ENCODE results near the gene TRAF3. TPM values are rescaled to one million over a fixed set of nuclear protein-coding genes. Genes with fewer than 3 reads are reported as not detected.

The TRAF3 gene
- total RNA-seq, 5 donors from 2014 or later (not counting 1 experiment from before 2014, with no cell fraction given): 29.6 to 46.1 (median 35.7) TPM

DNA sequence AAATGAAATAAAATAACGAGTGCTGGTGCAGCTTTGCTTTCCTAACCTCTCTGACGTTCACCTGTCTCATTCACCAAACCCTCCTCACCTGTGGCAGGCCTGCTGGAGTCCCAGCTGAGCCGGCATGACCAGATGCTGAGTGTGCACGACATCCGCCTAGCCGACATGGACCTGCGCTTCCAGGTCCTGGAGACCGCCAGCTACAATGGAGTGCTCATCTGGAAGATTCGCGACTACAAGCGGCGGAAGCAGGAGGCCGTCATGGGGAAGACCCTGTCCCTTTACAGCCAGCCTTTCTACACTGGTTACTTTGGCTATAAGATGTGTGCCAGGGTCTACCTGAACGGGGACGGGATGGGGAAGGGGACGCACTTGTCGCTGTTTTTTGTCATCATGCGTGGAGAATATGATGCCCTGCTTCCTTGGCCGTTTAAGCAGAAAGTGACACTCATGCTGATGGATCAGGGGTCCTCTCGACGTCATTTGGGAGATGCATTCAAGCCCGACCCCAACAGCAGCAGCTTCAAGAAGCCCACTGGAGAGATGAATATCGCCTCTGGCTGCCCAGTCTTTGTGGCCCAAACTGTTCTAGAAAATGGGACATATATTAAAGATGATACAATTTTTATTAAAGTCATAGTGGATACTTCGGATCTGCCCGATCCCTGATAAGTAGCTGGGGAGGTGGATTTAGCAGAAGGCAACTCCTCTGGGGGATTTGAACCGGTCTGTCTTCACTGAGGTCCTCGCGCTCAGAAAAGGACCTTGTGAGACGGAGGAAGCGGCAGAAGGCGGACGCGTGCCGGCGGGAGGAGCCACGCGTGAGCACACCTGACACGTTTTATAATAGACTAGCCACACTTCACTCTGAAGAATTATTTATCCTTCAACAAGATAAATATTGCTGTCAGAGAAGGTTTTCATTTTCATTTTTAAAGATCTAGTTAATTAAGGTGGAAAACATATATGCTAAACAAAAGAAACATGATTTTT, 128.2 kb downstream of the TRAF3 start:
- Mint-ChIP-seq H3K9me3 (no peaks in the 10 kb centered on the region), H3K27me3 (no peaks in the 10 kb centered on the region), H3K36me3 (peaks cover 31% of the 10 kb centered on the region), H3K4me3 (no peak overlapping the region), H3K4me1 (peaks cover 10 to 23% (median 12%) of the 10 kb centered on the region in 3 donors), H3K27ac (peak overlapping the region in 1 of 2 donors; percentile 65)
- WGBS (ENCODE audit: insufficient coverage): 96% methylated on average over 23 of the region's 38 CpGs
- POLR2A ChIA-PET: no interaction called here
- DNase-seq (no peak), ATAC-seq (replicated peaks in 1 of 4) (no peak)
- Histone ChIP-seq H3K27me3 (replicated peaks in 1 of 2; ENCODE audit: control insufficient read depth in 2 of 2, extremely low read depth in 1 of 2, insufficient read depth in 2 of 2, low read length in 1 of 2) (no peaks in the 10 kb centered on the region), H3K4me3 (ENCODE audit: control insufficient read depth in 1 of 2, extremely low read depth in 1 of 2, low read length in 1 of 2) (no peak overlapping the region), H3K4me1 (ENCODE audit: control insufficient read depth in 1 of 2, extremely low read depth in 1 of 2, insufficient read depth in 2 of 2, low read length in 2 of 2) (peaks cover 6 to 19% of the 10 kb centered on the region in 2 experiments), H3K27ac (ENCODE audit: low read length) (no peak overlapping the region), H3K36me3 (ENCODE audit: control insufficient read depth in 2 of 2, extremely low read depth in 1 of 2, insufficient read depth in 1 of 2, low read length in 1 of 2) (peaks cover 27 to 52% of the 10 kb centered on the region in 2 donors), H3K9me3 (no peaks in the 10 kb centered on the region)
- CTCF ChIA-PET: interaction anchor here in 1 of 2 donors (0.7 kb wide), 1 partner anchor 414 kb away, joined by 5 read pairs; no protein-coding TSS in a partner anchor

DNA sequence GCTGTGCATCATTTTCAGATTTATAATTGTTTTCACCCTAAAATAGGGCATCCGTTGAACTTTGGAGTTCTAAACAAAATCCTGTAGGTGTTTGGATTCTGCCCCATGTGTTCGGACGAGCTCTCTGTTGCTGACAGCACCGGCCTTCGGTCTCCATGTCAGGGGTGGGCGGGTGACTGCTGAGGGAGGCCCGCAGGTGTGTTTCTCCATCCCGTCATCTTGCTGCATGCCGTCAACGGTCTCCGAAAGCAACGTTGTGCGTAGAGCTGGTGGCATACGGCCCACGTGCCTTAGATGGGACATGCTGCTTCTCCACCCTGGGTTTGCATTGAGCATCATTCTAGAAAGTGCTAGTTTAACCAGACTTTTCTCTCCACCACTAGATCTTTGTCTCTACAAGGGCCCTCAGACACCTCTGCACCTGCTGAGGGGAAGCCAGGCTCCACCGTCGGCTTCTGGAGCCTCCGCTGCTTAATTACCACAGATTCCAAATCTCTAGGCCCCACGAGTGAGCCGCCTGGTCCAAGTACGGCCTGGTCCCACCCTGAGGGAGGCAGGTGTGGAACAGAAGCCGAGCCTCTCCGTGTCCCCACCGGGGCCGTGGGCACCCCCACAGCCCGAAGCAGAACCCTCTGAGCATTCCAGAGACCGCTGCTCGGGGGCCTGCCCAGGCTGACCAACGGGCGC, 129.5 kb downstream of the TRAF3 start:
- WGBS (ENCODE audit: insufficient coverage): 97% methylated on average over 30 of the region's 30 CpGs
- Mint-ChIP-seq H3K4me3 (no peak overlapping the region), H3K27ac (no peak overlapping the region), H3K27me3 (no peaks in the 10 kb centered on the region), H3K9me3 (no peaks in the 10 kb centered on the region), H3K36me3 (peaks cover 37% of the 10 kb centered on the region), H3K4me1 (peaks cover 0 to 11% (median 0%) of the 10 kb centered on the region in 3 donors)
- peaks cover 26 to 54% of the 10 kb centered on the region in 2 donors for H3K36me3 ChIP-seq (ENCODE audit: control insufficient read depth in 2 of 2, extremely low read depth in 1 of 2, insufficient read depth in 1 of 2, low read length in 1 of 2)
- H3K9me3 ChIP-seq: no peaks in the 10 kb centered on the region
- POLR2A ChIA-PET: no interaction called here
- no peak for ATAC-seq (replicated peaks in 1 of 4)
- no peak for DNase-seq
- peaks cover 0 to 7% of the 10 kb centered on the region in 2 experiments for H3K4me1 ChIP-seq (ENCODE audit: control insufficient read depth in 1 of 2, extremely low read depth in 1 of 2, insufficient read depth in 2 of 2, low read length in 2 of 2)
- CTCF ChIA-PET: no interaction called here
- no peaks in the 10 kb centered on the region for H3K27me3 ChIP-seq (replicated peaks in 1 of 2; ENCODE audit: control insufficient read depth in 2 of 2, extremely low read depth in 1 of 2, insufficient read depth in 2 of 2, low read length in 1 of 2)
- H3K4me3 ChIP-seq (ENCODE audit: control insufficient read depth in 1 of 2, extremely low read depth in 1 of 2, low read length in 1 of 2): no peak overlapping the region
- H3K27ac ChIP-seq (ENCODE audit: low read length): no peak overlapping the region

GRCh38 chr14:102907303-102907844, 130.1 kb downstream of the TRAF3 start:
- Mint-ChIP-seq H3K4me3 (no peak overlapping the region), H3K36me3 (peaks cover 37% of the 10 kb centered on the region), H3K4me1 (peaks cover 0 to 8% (median 0%) of the 10 kb centered on the region in 3 donors), H3K27ac (no peak overlapping the region), H3K9me3 (no peaks in the 10 kb centered on the region), H3K27me3 (no peaks in the 10 kb centered on the region)
- no peak overlapping the region for H3K27ac ChIP-seq (ENCODE audit: low read length)
- ATAC-seq (replicated peaks in 1 of 4) (no peak), DNase-seq (peak in 1 of 35 experiments; percentile 17)
- peaks cover 27 to 50% of the 10 kb centered on the region in 2 donors for H3K36me3 ChIP-seq (ENCODE audit: control insufficient read depth in 2 of 2, extremely low read depth in 1 of 2, insufficient read depth in 1 of 2, low read length in 1 of 2)
- no peaks in the 10 kb centered on the region for H3K9me3 ChIP-seq
- ChIA-PET CTCF (no interaction called here), POLR2A (no interaction called here)
- H3K27me3 ChIP-seq (replicated peaks in 1 of 2; ENCODE audit: control insufficient read depth in 2 of 2, extremely low read depth in 1 of 2, insufficient read depth in 2 of 2, low read length in 1 of 2): no peaks in the 10 kb centered on the region
- 96% methylated on average over 29 of the region's 33 CpGs for WGBS (ENCODE audit: insufficient coverage)
- peaks cover 0 to under 1% of the 10 kb centered on the region in 2 experiments for H3K4me1 ChIP-seq (ENCODE audit: control insufficient read depth in 1 of 2, extremely low read depth in 1 of 2, insufficient read depth in 2 of 2, low read length in 2 of 2)
- no peak overlapping the region for H3K4me3 ChIP-seq (ENCODE audit: control insufficient read depth in 1 of 2, extremely low read depth in 1 of 2, low read length in 1 of 2)

- Histone ChIP-seq H3K4me1 (ENCODE audit: control insufficient read depth in 1 of 2, extremely low read depth in 1 of 2, insufficient read depth in 2 of 2, low read length in 2 of 2) (no peaks in the 10 kb centered on the region), H3K36me3 (ENCODE audit: control insufficient read depth in 2 of 2, extremely low read depth in 1 of 2, insufficient read depth in 1 of 2, low read length in 1 of 2) (peaks cover 26 to 42% of the 10 kb centered on the region in 2 donors), H3K27me3 (replicated peaks in 1 of 2; ENCODE audit: control insufficient read depth in 2 of 2, extremely low read depth in 1 of 2, insufficient read depth in 2 of 2, low read length in 1 of 2) (no peaks in the 10 kb centered on the region), H3K9me3 (no peaks in the 10 kb centered on the region), H3K27ac (ENCODE audit: low read length) (no peak overlapping the region), H3K4me3 (ENCODE audit: control insufficient read depth in 1 of 2, extremely low read depth in 1 of 2, low read length in 1 of 2) (no peak overlapping the region)
- no peak overlapping the region for H3K4me3 Mint-ChIP-seq
- ChIA-PET CTCF (no interaction called here), POLR2A (no interaction called here)
- H3K27me3 Mint-ChIP-seq: no peaks in the 10 kb centered on the region
- peaks cover 0 to 2% (median 0%) of the 10 kb centered on the region in 3 donors for H3K4me1 Mint-ChIP-seq
- no peak overlapping the region for H3K27ac Mint-ChIP-seq
- ATAC-seq (replicated peaks in 1 of 4) (no peak), DNase-seq (no peak)
- 98% methylated on average over 20 of the region's 23 CpGs for WGBS (ENCODE audit: insufficient coverage)
- peaks cover 32% of the 10 kb centered on the region for H3K36me3 Mint-ChIP-seq
- no peaks in the 10 kb centered on the region for H3K9me3 Mint-ChIP-seq
These were observed 130.9 kb downstream of the TRAF3 start for GRCh38 chr14:102907980-102908730.

DNA sequence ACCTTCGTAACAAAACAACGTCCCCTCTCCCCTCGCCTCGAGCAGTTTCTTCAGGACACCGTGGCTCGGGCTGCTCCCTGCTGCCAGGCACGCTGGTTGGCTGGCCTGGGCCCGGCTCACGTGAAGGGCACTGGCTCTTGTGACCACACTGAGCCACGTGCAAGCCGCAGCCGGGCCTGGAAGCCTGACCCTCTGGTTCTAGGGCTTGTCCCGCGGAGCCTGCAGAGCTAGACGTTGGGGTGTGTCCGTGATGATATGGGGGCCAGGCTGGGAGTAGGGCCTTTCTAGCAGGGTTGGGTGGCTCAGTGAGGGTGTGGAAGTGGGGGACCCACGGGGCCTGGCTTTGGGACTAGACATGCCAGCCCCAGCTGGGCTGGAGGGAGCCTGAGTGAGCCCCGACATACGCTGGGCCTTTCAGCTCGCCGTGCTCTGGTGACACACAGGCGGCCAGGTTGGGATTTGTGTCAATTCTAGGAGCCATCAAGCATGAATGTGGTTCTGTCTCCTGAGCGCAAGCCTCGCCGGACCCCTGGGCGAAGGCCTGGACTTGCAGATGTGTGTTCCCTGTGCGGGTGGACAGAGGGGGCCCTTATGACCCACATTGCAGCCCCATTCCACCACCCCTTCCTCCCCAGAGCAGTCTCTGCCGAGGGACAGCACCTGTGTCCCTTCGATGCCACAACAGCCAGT, 131.7 kb downstream of the TRAF3 start:
- H3K27me3 ChIP-seq (replicated peaks in 1 of 2; ENCODE audit: control insufficient read depth in 2 of 2, extremely low read depth in 1 of 2, insufficient read depth in 2 of 2, low read length in 1 of 2): no peaks in the 10 kb centered on the region
- ATAC-seq (replicated peaks in 1 of 4) (no peak), DNase-seq (no peak)
- WGBS (ENCODE audit: insufficient coverage): 97% methylated on average over 26 of the region's 29 CpGs
- no peak overlapping the region for H3K4me3 ChIP-seq (ENCODE audit: control insufficient read depth in 1 of 2, extremely low read depth in 1 of 2, low read length in 1 of 2)
- no peaks in the 10 kb centered on the region for H3K4me1 Mint-ChIP-seq
- H3K9me3 ChIP-seq: no peaks in the 10 kb centered on the region
- no peaks in the 10 kb centered on the region for H3K9me3 Mint-ChIP-seq
- no peaks in the 10 kb centered on the region for H3K4me1 ChIP-seq (ENCODE audit: control insufficient read depth in 1 of 2, extremely low read depth in 1 of 2, insufficient read depth in 2 of 2, low read length in 2 of 2)
- ChIA-PET POLR2A (no interaction called here), CTCF (no interaction called here)
- peaks cover 27% of the 10 kb centered on the region for H3K36me3 Mint-ChIP-seq
- H3K27ac Mint-ChIP-seq: no peak overlapping the region
- no peak overlapping the region for H3K27ac ChIP-seq (ENCODE audit: low read length)
- no peak overlapping the region for H3K4me3 Mint-ChIP-seq
- H3K27me3 Mint-ChIP-seq: no peaks in the 10 kb centered on the region
- H3K36me3 ChIP-seq (ENCODE audit: control insufficient read depth in 2 of 2, extremely low read depth in 1 of 2, insufficient read depth in 1 of 2, low read length in 1 of 2): peaks cover 24 to 35% of the 10 kb centered on the region in 2 donors
